K562 (cell line): ENCODE results near the gene NEMF. TPM values are rescaled to one million over a fixed set of nuclear protein-coding genes. Genes with fewer than 3 reads are reported as not detected.

Experiments
- ARID2 ChIP-seq: fragments of 450-650 bp; IDR thresholded peaks from 2 replicates; pipeline ENCODE4 v1.6.1; 2017; ENCODE audit warnings: antibody characterized with exemption, mild to moderate bottlenecking
- MYNN ChIP-seq, 2 experiments: sonication (generic); formaldehyde crosslinking in 1 of 2; IDR thresholded peaks; 2 replicates each; pipeline versions ENCODE4 v1.5.0 to v1.6.1; 2016 to 2020; ENCODE audit warnings: antibody characterized with exemption in 1 of 2, missing genetic modification reagents in 1 of 2
- SMAD4 ChIP-seq: fragments of 250-450 bp; sonication (Bioruptor Pico); conservative IDR thresholded peaks from 2 replicates; pipeline ENCODE4 v1.8.0; 2021; ENCODE audit warnings: inconsistent platforms, mild to moderate bottlenecking, moderate library complexity
- SMARCA4 ChIP-seq: fragments of 450-650 bp; IDR thresholded peaks from 2 replicates; pipeline ENCODE4 v1.6.1; 2016
- SMARCC2 ChIP-seq: fragments of 450-650 bp; IDR thresholded peaks from 2 replicates; pipeline ENCODE4 v1.6.1; 2017; ENCODE audit warnings: antibody characterized with exemption, moderate library complexity, mild to moderate bottlenecking, low read depth
- ZNF224 ChIP-seq: sonication (generic); formaldehyde crosslinking; IDR thresholded peaks from 2 replicates; pipeline ENCODE4 v1.8.0; 2022; ENCODE audit warnings: mild to moderate bottlenecking, missing genetic modification reagents
- ZNF239 ChIP-seq: fragments of 250-450 bp; sonication (Bioruptor Pico); IDR thresholded peaks from 2 replicates; pipeline ENCODE4 v1.4.0; 2020; ENCODE audit warnings: mild to moderate bottlenecking
- polyA plus RNA-seq, 8 experiments: library from polyadenylated mRNA; depleted of rRNA in 4 of 8; stranded (reverse) in 5 of 8; unstranded in 3 of 8; fragments of >200 nt; fragmentation: Nextera tagmentation in 2 of 8; fragmentation: Illumina TruSeq in 1 of 8; extraction: Ambion mirVana in 2 of 8; extraction: Trizol in 1 of 8; gene quantifications; 2 replicates each; pipeline versions ENCODE4 v1.2.1 to v1.2.3, GENCODE V29; 2011 to 2014; ENCODE audit warnings: inconsistent platforms in 1 of 8, missing spikeins in 1 of 8
- total RNA-seq, 7 experiments: library from RNA; depleted of rRNA in 6 of 7; stranded (reverse); fragments of >200 nt in 6 of 7; fragmentation: Illumina TruSeq in 2 of 7; extraction: Trizol in 2 of 7; gene quantifications; 2 replicates each; pipeline versions ENCODE4 v1.2.1 to v1.2.3, GENCODE V29; 2011 to 2021; ENCODE audit warnings: low replicate concordance in 1 of 7
- TF ChIP-seq, protein P1 (sequence below): sonication (generic); formaldehyde crosslinking; IDR thresholded peaks from 2 replicates; pipeline ENCODE4 v1.4.0; 2020; ENCODE audit warnings: mild to moderate bottlenecking, missing genetic modification reagents
- TF ChIP-seq, protein P2 (sequence below): fragments of 200-800 bp; sonication (Bioruptor generic); IDR thresholded peaks from 2 replicates; pipeline ENCODE4 v1.6.1; 2017; ENCODE audit warnings: missing genetic modification characterization, missing compliant biosample characterization

NEMF gene
- total and polyA plus RNA-seq, 9 of the 15 experiments (the other 6 are each of a cell fraction or from before 2014, with no cell fraction given), result 38.8 to 94.4 (median 61.0) TPM

DNA sequence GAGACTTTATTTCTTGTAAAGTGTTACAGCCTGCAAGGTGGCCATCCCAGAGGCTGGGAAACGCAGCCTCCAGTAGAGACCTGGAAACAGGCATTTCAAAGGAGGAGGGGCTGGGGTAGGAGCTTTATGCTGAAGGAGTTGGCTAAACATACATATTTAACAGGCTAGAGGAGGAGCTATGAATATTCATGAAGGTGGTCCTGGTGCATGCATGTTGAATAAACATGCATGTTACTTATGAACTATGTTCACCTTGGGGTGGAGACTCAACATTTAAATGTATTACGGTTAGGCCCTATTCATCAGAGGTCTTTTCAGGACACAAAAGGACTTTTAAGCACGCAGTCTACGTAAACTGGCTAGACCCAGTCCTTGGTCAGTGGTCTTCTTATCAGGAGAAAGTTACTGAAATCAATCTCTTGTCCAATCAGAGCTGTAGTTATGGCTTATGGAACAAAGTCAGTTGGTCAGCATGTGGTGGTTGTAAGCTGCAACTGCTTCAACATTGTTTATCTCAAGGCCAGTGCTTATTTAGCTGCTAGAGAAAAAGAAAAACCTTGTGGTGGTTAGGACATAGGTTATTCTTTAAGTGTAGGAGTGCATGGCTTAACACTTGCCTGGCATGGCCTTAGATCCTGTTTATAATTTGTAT, 28.9 kb upstream of the NEMF start (continued):
- no peak for TF ChIP-seq ZNF224
- TF ChIP-seq SMAD4 (CRISPR knock-in tag), result no peak
- TF ChIP-seq ZNF239, result no peak
- TF ChIP-seq, protein P1, sequence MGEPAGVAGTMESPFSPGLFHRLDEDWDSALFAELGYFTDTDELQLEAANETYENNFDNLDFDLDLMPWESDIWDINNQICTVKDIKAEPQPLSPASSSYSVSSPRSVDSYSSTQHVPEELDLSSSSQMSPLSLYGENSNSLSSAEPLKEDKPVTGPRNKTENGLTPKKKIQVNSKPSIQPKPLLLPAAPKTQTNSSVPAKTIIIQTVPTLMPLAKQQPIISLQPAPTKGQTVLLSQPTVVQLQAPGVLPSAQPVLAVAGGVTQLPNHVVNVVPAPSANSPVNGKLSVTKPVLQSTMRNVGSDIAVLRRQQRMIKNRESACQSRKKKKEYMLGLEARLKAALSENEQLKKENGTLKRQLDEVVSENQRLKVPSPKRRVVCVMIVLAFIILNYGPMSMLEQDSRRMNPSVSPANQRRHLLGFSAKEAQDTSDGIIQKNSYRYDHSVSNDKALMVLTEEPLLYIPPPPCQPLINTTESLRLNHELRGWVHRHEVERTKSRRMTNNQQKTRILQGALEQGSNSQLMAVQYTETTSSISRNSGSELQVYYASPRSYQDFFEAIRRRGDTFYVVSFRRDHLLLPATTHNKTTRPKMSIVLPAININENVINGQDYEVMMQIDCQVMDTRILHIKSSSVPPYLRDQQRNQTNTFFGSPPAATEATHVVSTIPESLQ, result no peak
- no peak for TF ChIP-seq ARID2
- TF ChIP-seq SMARCA4, result no peak
- no peak for TF ChIP-seq SMARCC2
- TF ChIP-seq, protein P2, sequence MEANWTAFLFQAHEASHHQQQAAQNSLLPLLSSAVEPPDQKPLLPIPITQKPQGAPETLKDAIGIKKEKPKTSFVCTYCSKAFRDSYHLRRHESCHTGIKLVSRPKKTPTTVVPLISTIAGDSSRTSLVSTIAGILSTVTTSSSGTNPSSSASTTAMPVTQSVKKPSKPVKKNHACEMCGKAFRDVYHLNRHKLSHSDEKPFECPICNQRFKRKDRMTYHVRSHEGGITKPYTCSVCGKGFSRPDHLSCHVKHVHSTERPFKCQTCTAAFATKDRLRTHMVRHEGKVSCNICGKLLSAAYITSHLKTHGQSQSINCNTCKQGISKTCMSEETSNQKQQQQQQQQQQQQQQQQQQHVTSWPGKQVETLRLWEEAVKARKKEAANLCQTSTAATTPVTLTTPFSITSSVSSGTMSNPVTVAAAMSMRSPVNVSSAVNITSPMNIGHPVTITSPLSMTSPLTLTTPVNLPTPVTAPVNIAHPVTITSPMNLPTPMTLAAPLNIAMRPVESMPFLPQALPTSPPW, result 0 out of 2 replicates have a peak, but pooled peaks have one; percentile 28
- peak; percentile 70; the same call in 1 of the 2 replicates for TF ChIP-seq MYNN (IDR thresholded peaks at IDR 0.05)
- TF ChIP-seq MYNN (CRISPR knock-in tag; IDR thresholded peaks at IDR 0.05), result no peak
